Cardiac fibroblast (primary cell): ENCODE measurements around the gene PSMB1.
"Not testable (repeated sequence)": the region's sequence is repeated elsewhere in the genome, so short reads cannot be mapped to it uniquely, and the experiment has no call there.

Experiments
- DNase-seq, 2 donors: peaks; one replicate each; pipeline versions ENCODE4 v3.0.0 to v3.0.0-alpha.2; 2010; ENCODE audit warnings: low read depth in 2 of 2
- H3K4me3 ChIP-seq, 2 donors: replicated peaks in 1 of 2; 1 replicate in 1 of 2; 2 replicates in 1 of 2; pipeline ENCODE4 v1.5.1; 2011; ENCODE audit warnings: low read depth in 2 of 2, low read length in 2 of 2, mild to moderate bottlenecking in 2 of 2, moderate library complexity in 1 of 2
- TF ChIP-seq, protein P1 (sequence below): IDR thresholded peaks from one replicate; pipeline ENCODE4 v1.5.1; 2011; ENCODE audit warnings: low read depth, mild to moderate bottlenecking, low read length, inconsistent platforms

PSMB1 gene

DNA sequence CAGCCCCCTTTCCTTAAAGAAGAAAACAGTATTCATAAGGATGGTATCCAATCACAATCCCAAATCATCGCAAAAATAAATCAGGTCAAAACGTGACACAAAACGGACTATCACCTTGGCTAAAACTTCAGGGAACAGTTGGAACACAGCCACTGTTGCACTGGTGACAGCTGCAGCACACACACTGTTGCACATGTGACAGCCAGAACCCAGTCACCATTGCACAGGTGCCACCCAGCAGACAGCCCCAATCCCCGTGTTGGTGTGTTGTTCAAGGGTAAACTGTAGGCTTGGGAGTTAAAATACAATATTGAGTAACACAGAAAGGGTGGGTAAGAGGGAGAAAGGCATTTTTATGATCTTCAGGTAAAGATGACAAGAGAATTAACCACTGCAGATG is 15.8 kb downstream of the PSMB1 start:
- H3K4me3 ChIP-seq: no peak overlapping the region
- TF ChIP-seq, protein P1, sequence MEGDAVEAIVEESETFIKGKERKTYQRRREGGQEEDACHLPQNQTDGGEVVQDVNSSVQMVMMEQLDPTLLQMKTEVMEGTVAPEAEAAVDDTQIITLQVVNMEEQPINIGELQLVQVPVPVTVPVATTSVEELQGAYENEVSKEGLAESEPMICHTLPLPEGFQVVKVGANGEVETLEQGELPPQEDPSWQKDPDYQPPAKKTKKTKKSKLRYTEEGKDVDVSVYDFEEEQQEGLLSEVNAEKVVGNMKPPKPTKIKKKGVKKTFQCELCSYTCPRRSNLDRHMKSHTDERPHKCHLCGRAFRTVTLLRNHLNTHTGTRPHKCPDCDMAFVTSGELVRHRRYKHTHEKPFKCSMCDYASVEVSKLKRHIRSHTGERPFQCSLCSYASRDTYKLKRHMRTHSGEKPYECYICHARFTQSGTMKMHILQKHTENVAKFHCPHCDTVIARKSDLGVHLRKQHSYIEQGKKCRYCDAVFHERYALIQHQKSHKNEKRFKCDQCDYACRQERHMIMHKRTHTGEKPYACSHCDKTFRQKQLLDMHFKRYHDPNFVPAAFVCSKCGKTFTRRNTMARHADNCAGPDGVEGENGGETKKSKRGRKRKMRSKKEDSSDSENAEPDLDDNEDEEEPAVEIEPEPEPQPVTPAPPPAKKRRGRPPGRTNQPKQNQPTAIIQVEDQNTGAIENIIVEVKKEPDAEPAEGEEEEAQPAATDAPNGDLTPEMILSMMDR: no peak
- no peak for DNase-seq

DNA sequence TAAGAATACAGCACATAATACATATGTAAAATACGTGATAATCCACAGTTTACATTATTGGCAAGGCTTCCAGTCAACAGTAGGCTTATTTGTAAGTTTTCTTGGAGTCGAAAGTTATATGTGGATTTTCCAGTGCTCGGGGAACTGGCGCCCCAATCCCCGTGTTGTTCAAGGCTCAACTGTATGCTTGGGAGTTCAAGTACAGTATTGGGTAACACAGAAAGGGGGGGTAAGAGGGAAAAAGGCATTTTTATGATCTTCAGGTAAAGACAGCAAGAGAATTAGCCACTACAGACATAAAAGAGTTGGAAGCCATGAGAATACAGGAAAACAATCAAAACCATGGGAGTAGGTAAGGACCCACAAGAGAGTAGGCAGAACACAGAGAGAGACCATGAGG is 16.4 kb downstream of the PSMB1 start:
- DNase-seq: no peak
- H3K4me3 ChIP-seq: no peak overlapping the region
- TF ChIP-seq, protein P1: no peak

DNA sequence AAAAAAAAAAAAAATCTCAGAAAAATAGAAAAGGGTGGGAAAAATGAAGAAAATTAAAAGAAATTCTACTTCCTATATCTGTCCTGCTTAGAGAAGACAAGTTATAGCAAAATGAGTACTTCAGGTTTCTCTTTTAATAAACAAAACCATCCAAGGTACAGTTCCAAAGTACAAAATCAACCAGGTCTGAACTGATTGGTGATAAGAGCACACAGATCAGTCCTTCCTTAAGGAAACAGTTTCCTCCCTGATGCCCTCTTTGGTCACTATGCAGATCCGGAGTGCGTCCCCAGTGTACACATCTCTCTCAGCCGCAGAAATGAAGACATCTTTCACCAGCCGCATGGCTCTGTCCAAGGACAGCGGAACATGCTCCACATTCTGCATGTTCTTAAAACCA is 18.1 kb downstream of the PSMB1 start:
- TF ChIP-seq, protein P1: no peak
- DNase-seq: no peak
- H3K4me3 ChIP-seq: no peak overlapping the region

DNA sequence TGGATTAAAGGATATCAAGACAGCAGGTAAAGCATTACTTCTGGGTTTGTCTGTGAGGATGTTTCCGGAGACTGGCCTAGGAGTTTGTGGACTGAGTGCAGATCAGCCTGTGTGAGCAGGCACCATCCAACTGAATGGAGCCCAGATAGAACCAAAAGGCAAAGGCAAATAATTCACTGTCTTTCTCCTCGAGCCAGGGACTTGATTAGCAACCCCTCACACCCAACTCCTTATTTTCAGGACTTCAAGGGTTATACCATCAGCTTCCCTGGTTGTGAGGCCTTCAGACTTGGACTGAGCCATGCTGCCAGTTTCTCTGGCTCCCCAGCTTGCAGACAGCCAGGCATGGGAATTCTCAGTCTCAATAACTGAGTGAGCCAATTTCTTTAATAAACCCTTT is 19.3 kb downstream of the PSMB1 start:
- H3K4me3 ChIP-seq: no peak overlapping the region
- TF ChIP-seq, protein P1: no peak
- no peak for DNase-seq

DNA sequence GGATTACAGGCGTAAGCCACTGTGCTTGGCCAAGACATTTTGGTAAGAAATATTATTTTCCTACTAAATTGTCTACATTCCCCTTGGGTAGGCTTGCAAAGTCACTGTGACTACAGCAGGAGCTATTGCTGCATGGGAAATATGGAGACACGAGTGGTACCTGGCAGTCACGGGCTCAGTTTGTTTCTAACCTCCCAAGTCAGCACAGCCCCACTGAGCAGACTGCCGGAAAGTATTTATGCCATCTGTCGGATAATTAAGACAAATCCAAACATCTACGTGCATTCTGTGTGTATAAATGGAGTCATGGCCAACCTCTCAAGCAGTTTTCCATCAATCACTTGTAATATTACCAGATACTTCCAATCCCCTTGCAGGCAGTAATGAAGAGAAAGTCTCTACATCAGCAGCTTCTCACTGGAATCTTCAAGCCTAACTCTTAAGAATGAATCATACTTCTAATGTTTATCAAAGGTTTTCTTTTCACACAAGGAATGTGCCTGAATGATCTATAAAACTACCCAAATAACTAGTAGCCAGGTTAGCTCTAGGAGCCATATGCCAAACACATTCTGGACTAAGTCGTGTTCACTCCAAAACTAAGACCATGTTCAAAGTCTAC is 20.1 kb downstream of the PSMB1 start:
- TF ChIP-seq, protein P1: no peak
- no peak overlapping the region for H3K4me3 ChIP-seq
- no peak for DNase-seq

DNA sequence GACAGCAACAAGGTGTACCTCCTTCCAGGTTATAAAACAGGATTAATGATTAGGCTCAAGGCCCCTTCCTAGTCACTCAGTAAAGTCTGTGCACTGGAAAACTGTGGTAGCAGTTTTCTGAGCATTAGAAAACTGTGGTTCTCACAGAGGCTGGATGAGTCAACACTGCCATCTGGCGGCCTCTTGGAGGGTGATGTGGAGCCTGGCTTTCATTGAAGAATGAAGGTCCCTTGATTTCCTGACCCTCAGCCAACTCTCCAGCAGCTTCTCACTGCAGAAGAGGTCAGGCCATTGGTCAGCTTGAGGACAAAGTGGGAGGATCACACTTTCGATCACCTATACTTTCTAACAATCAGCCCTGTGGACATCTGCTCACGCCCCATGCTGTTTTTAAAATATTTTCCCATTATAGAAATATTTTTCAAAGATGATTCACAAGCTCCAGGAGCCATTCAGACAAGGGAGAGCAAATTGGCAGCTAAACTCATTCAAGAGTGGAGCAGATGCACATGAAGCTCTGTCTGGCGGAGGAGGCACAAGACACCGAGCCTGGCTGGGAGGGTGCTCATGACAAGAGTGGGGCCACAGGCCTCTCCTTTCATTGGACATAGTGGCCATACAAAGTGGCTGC is 23.2 kb downstream of the PSMB1 start:
- H3K4me3 ChIP-seq: no peak overlapping the region
- TF ChIP-seq, protein P1: peak; percentile 94
- DNase-seq: peak; percentile 81 to 82

DNA sequence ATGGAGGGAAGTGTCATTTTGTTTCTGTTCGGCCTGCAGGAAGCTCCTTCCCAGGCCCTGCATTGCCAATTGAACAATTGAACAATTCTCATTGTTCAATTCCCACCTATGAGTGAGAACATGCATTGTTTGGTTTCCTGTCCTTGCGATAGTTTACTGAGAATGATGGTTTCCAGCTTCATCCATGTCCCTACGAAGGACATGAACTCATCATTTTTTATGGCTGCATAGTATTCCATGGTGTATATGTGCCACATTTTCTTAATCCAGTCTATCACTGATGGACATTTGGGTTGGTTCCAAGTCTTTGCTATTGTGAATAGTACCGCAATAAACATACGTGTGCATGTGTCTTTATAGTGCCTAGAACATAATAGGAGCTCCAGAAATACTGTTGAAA is 25.1 kb downstream of the PSMB1 start:
- DNase-seq: not testable (repeated sequence)

More for the DNA sequence above, 25.1 kb downstream of the PSMB1 start:
- not testable (repeated sequence) for H3K4me3 ChIP-seq
